ENCODE data around the gene FAU.

Gene FAU

DNA sequence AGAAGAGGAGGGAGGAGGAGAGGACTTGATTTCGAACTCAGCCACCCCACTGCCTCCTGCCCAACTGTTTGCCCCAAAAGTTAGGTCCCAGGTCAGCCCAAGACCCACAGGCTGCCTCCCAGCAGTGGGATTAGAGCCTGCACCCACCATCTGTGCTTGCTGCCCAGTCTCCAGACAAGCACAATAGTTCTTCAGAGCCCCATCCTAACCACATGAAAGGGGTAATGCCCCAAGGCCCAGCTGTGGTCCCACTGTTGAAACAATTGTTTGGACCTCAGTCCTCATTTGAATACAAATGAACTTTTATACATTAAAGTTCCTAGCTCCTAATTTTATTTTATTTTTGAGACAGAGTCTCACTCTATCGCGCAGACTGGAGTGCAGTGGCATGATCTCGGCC, 31.3 kb downstream of the FAU start:
- TF ChIP-seq, protein P1, sequence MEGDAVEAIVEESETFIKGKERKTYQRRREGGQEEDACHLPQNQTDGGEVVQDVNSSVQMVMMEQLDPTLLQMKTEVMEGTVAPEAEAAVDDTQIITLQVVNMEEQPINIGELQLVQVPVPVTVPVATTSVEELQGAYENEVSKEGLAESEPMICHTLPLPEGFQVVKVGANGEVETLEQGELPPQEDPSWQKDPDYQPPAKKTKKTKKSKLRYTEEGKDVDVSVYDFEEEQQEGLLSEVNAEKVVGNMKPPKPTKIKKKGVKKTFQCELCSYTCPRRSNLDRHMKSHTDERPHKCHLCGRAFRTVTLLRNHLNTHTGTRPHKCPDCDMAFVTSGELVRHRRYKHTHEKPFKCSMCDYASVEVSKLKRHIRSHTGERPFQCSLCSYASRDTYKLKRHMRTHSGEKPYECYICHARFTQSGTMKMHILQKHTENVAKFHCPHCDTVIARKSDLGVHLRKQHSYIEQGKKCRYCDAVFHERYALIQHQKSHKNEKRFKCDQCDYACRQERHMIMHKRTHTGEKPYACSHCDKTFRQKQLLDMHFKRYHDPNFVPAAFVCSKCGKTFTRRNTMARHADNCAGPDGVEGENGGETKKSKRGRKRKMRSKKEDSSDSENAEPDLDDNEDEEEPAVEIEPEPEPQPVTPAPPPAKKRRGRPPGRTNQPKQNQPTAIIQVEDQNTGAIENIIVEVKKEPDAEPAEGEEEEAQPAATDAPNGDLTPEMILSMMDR (IDR thresholded peaks at IDR 0.05; ENCODE audit: low read depth, low read length) = no peak
- H3K4me3 ChIP-seq (replicated peaks in 1 of 2; ENCODE audit: low read depth in 2 of 2, low read length in 2 of 2) = no peak overlapping the region
- no peak for DNase-seq (ENCODE audit: low read depth in 2 of 2)

- no peak overlapping the region for H3K4me3 ChIP-seq (replicated peaks in 1 of 2; ENCODE audit: low read depth in 2 of 2, low read length in 2 of 2)
- DNase-seq (ENCODE audit: low read depth in 2 of 2) = no peak
- TF ChIP-seq, protein P1 (IDR thresholded peaks at IDR 0.05; ENCODE audit: low read depth, low read length) = no peak
These were observed 32.3 kb downstream of the FAU start for GRCh38 chr11:65089621-65090020.

DNA sequence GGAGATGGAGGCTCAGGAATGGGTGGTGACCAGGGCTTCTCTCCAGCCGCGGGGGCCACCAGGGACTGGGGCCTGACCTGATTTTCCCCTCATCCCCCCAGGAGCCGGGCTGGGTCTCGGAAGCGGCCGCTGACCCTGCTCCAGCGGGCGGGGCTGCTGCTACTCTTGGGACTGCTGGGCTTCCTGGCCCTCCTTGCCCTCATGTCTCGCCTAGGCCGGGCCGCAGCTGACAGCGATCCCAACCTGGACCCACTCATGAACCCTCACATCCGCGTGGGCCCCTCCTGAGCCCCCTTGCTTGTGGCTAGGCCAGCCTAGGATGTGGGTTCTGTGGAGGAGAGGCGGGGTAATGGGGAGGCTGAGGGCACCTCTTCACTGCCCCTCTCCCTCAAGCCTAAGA, 34.1 kb downstream of the FAU start:
- H3K4me3 ChIP-seq (replicated peaks in 1 of 2; ENCODE audit: low read depth in 2 of 2, low read length in 2 of 2) = no peak overlapping the region
- no peak for DNase-seq (ENCODE audit: low read depth in 2 of 2)
- TF ChIP-seq, protein P1 (IDR thresholded peaks at IDR 0.05; ENCODE audit: low read depth, low read length) = no peak

DNA sequence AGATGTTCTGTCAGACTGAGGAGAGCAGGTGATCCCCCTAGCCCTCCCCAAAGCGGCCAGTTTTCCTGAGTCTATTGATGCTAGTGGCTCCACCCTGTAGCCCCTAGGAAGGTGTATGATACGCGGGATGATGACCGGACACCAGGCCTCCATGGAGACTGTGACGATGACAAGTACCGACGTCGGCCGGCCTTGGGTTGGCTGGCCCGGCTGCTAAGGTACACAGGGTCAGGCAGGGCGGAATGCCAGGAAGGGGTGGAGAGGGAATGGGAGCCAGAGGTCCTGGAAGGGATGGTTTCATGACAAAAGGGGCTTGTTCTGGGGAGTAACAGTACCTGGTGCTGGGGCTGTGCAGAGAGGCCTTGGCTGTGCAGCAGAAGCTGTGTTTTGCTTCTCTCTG, 34.7 kb downstream of the FAU start:
- no peak overlapping the region for H3K4me3 ChIP-seq (replicated peaks in 1 of 2; ENCODE audit: low read depth in 2 of 2, low read length in 2 of 2)
- no peak for DNase-seq (ENCODE audit: low read depth in 2 of 2)
- TF ChIP-seq, protein P1 (IDR thresholded peaks at IDR 0.05; ENCODE audit: low read depth, low read length) = no peak

DNA sequence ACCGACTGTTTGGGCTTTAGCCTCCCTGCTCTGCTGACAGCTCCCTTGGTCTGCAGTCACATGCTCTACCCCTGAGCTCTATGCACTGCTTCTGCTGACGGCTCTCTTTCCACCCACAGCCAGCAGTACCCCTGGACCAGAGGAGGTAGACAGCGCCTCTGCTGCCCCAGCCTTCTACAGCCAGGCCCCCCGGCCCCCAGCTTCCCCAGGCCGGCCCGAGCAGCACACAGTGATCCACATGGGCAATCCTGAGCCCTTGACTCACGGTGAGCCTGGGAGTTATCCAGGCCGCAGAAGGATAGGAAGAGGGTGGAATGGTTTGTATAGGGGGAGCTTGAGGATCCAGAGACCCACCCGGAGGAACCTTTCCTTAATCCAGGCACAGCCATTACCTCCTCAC, 35.1 kb downstream of the FAU start:
- no peak overlapping the region for H3K4me3 ChIP-seq (replicated peaks in 1 of 2; ENCODE audit: low read depth in 2 of 2, low read length in 2 of 2)
- TF ChIP-seq, protein P1 (IDR thresholded peaks at IDR 0.05; ENCODE audit: low read depth, low read length) = no peak
- DNase-seq (ENCODE audit: low read depth in 2 of 2) = no peak

DNA sequence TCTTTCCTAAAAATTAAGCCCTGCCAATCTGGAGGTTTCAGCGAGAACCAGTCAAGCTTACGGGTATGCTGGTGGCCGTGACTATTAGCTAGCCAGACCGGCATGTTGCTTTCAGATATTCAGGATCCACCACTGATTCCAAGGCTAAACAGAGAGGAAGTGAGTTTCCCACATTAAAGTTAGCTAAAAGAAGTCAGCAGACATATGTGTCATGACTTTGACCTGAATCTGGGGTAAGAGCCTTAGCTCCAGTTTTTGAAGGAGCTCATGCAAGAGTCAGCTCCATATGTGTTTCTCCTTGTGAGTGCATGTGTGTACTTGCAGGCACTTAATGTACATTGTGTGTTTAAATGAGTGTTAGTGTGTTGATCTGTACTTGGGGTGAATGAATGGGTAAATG, 36.5 kb downstream of the FAU start:
- no peak overlapping the region for H3K4me3 ChIP-seq (replicated peaks in 1 of 2; ENCODE audit: low read depth in 2 of 2, low read length in 2 of 2)
- TF ChIP-seq, protein P1 (IDR thresholded peaks at IDR 0.05; ENCODE audit: low read depth, low read length) = no peak
- no peak for DNase-seq (ENCODE audit: low read depth in 2 of 2)

- DNase-seq (ENCODE audit: low read depth in 2 of 2) = no peak
- TF ChIP-seq, protein P1 (IDR thresholded peaks at IDR 0.05; ENCODE audit: low read depth, low read length) = no peak
- H3K4me3 ChIP-seq (replicated peaks in 1 of 2; ENCODE audit: low read depth in 2 of 2, low read length in 2 of 2) = peak overlapping the region; percentile 81 to 91
These were observed 37.1 kb downstream of the FAU start for GRCh38 chr11:65084598-65085375.

Measured in cardiac fibroblast (primary cell).